Osteoblast (primary cell): ENCODE data around the gene C16orf96. TPM values are rescaled to one million over a fixed set of nuclear protein-coding genes. Genes with fewer than 3 reads are reported as not detected.

Source experiments
- DNase-seq: peaks from one replicate; pipeline ENCODE4 v3.0.0; 2011; ENCODE audit warnings: low spot score, mixed read lengths; ENCODE audit not compliant: insufficient read length; ENCODE audit errors: missing footprints
- H2AFZ ChIP-seq: 2 replicates; pipeline ENCODE4 v1.6.0; 2011; ENCODE audit warnings: mild to moderate bottlenecking, low read length
- H3K27ac ChIP-seq: 2 replicates; pipeline ENCODE4 v1.5.1; 2011; ENCODE audit warnings: mild to moderate bottlenecking, low read depth, low read length, moderate library complexity
- H3K27me3 ChIP-seq: 2 replicates; pipeline ENCODE4 v1.6.0; 2012; ENCODE audit warnings: mild to moderate bottlenecking, control low read depth, inconsistent platforms, low read length, moderate library complexity; ENCODE audit not compliant: insufficient read depth
- H3K36me3 ChIP-seq: 2 replicates; pipeline ENCODE4 v1.5.1; 2011; ENCODE audit warnings: mild to moderate bottlenecking, low read length, control low read depth, moderate library complexity; ENCODE audit not compliant: insufficient read depth
- H3K4me1 ChIP-seq: 2 replicates; pipeline ENCODE4 v1.5.1; 2011; ENCODE audit warnings: mild to moderate bottlenecking, low read length, control low read depth, moderate library complexity; ENCODE audit not compliant: insufficient read depth
- H3K4me2 ChIP-seq: 2 replicates; pipeline ENCODE4 v1.6.0; 2011; ENCODE audit warnings: mild to moderate bottlenecking, low read length; ENCODE audit not compliant: insufficient read depth
- H3K4me3 ChIP-seq: fragments of 200-600 bp; sonication (generic); 3 replicates; pipeline ENCODE4 v1.5.1; 2012; ENCODE audit warnings: mild to moderate bottlenecking, low read length, inconsistent platforms; ENCODE audit not compliant: insufficient read depth
- H3K79me2 ChIP-seq: 2 replicates; pipeline ENCODE4 v1.6.0; 2012; ENCODE audit warnings: mild to moderate bottlenecking, low read length, control low read depth, inconsistent platforms; ENCODE audit not compliant: insufficient read depth
- H3K9me3 ChIP-seq: 2 replicates; pipeline ENCODE4 v1.5.1; 2011; ENCODE audit warnings: low read depth, low read length, control low read depth
- H4K20me1 ChIP-seq: 2 replicates; pipeline ENCODE4 v1.6.0; 2012; ENCODE audit warnings: mild to moderate bottlenecking, low read length, control low read depth; ENCODE audit not compliant: insufficient read depth
- total RNA-seq: library from RNA; depleted of rRNA; stranded (reverse); fragments of >200 nt; gene quantifications from 2 replicates; pipeline ENCODE4 v1.2.3, GENCODE V29; 2012
- TF ChIP-seq, protein P1 (sequence below): IDR thresholded peaks from 2 replicates; pipeline ENCODE4 v1.5.1; 2011; ENCODE audit warnings: mild to moderate bottlenecking, low read depth, low read length, moderate library complexity; ENCODE audit errors: extremely low read depth

C16orf96 gene
- total RNA-seq, 1 donor: not detected

DNA sequence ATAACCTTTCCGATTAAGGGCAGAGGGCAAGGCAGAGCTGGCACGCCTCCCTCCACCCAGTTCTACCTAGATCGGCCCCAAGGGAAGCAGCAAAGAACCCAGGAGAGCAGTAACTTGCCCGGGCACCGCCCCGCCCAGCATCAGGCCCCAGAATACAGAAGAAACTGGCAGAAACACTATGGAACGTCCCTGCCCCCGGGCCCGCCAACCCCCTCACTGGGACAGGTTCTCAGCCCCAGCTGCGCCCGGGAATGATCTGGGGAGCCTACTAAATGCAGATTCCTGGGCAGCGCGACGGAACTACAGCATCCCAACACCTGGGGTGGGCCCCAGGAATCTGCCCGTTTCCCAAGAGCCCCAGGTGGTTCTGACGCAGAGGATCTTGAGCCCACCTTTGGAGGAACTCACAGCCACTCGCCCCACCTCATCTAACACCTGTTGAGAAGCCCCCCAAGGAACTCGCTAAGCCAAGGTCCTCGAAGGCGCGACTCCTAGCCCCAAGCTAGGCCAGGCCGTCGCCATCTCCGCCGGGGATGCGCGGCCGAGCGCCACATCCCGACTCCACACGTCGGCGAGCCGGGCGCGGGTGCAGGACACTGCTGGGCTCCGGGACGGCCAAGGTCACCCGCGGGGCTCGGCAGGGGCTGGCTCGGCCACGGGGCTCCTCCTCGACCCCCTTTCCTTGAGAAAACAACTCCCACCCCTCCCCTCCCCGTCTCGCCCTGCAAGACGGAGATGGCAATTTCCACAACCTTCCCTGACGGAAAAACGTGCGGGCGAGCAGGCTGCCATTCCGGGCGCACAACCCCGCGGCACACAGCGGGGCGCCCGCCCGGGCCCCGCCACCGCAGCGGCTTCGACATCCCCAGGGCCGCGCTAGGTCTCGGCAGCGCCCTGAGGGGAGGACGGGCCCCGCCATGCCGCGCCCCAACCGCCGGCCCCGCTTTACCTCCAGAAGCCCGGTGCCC, 18.5 kb upstream of the C16orf96 start:
- TF ChIP-seq, protein P1, sequence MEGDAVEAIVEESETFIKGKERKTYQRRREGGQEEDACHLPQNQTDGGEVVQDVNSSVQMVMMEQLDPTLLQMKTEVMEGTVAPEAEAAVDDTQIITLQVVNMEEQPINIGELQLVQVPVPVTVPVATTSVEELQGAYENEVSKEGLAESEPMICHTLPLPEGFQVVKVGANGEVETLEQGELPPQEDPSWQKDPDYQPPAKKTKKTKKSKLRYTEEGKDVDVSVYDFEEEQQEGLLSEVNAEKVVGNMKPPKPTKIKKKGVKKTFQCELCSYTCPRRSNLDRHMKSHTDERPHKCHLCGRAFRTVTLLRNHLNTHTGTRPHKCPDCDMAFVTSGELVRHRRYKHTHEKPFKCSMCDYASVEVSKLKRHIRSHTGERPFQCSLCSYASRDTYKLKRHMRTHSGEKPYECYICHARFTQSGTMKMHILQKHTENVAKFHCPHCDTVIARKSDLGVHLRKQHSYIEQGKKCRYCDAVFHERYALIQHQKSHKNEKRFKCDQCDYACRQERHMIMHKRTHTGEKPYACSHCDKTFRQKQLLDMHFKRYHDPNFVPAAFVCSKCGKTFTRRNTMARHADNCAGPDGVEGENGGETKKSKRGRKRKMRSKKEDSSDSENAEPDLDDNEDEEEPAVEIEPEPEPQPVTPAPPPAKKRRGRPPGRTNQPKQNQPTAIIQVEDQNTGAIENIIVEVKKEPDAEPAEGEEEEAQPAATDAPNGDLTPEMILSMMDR: no peak
- no peak overlapping the region for H3K27ac ChIP-seq
- DNase-seq: peak; percentile 83
- H2AFZ ChIP-seq: peak overlapping the region; percentile 53
- H3K36me3 ChIP-seq: no peaks in the 10 kb centered on the region
- no peaks in the 10 kb centered on the region for H4K20me1 ChIP-seq
- H3K79me2 ChIP-seq: peaks cover 29% of the 10 kb centered on the region
- H3K4me1 ChIP-seq: no peaks in the 10 kb centered on the region
- peak overlapping the region; percentile 80 for H3K4me3 ChIP-seq
- H3K27me3 ChIP-seq: peaks cover 12% of the 10 kb centered on the region
- peak overlapping the region; percentile 79 for H3K4me2 ChIP-seq
- H3K9me3 ChIP-seq: peaks cover 5% of the 10 kb centered on the region

DNA sequence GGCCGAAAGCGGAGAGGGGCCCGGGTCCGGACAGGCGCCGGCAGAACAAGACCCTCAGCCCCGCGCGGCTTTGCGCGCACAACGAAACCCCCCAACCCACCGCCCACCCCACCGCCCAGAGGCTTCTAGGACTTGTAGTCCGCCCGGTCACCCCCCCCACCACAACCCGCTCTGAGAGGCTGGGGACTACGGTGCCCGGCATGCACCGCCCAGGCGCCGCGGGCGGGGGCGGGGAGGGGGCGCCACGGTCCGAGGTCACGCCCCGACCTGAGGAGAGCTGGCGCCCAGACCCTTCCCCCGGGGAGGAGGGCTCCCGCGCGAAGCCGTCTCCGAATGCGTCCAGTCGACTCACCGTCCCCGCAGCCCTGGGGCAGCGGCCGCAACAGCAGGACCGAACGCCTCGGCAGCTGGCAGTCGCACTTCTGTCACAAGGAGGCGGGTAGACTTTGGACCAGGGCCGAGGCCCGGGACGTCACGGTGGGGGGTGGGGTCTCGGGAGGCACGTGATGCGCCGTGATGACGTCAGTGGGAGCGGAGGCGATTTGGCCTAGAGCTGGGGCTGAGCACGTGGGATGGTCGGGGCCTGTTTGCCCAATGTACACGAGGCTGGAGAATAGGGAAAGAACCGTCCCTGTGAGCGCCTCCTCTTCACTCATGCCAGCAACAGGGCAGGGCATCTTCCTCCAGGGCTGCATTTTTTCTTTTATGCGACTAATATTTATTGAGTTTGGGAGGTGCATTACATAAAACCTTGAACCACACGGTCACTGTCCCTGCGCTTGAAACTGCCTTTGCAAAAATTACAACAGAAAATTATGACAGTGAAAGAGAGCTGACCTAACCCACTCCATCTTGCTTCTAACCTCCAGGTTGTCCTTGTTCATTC, 17.5 kb upstream of the C16orf96 start, which contains the start of gene CDIP1:
TSS of gene CDIP1 (minus strand) at position 424 of the 886 bp plus-strand sequence. CDS start 24,643 bp downstream, outside the sequence.
- Histone ChIP-seq H3K4me3 (peak within 1 kb of the TSS; percentile 80), H2AFZ (peak within 1 kb of the TSS; percentile 78), H3K4me1 (no peaks in the 10 kb centered on the region), H3K9me3 (peaks cover 5% of the 10 kb centered on the region), H3K27me3 (peaks cover 12% of the 10 kb centered on the region), H3K36me3 (no peaks in the 10 kb centered on the region), H3K79me2 (peaks cover 29% of the 10 kb centered on the region), H4K20me1 (no peaks in the 10 kb centered on the region), H3K4me2 (peak within 1 kb of the TSS; percentile 79), H3K27ac (no peak within 1 kb of the TSS)
- DNase-seq: peak; percentile 98
- TF ChIP-seq, protein P1: no peak

DNA sequence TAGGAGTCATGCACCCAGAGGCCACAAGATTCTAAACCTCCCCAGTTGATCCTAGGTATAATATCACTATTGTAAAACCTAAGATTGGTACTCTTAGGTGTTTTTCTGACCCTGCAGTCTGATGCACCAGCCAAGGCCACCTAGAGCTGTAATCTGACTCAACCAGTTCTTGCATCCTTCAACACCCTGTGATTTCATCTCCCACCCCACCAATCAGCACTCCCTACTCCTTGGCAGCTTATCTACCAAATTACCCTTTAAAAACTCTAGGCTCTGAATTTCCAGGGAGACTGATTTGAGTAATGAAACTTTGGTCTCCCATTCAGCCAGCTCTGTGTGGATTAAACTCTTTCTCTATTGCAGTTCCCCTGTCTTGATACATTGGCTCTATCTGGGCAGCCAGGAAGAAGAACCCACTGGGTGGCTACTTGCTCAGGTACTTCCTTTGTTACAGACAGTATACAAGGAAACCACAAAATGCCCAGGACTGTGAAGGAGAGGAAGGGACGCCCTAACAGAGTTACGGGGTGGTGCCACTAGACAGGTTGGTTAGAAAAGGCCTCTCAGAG, 16.3 kb upstream of the C16orf96 start:
- no peak for DNase-seq
- H3K4me2 ChIP-seq: no peak overlapping the region
- H3K79me2 ChIP-seq: peaks cover 25% of the 10 kb centered on the region
- peaks cover 12% of the 10 kb centered on the region for H3K27me3 ChIP-seq
- no peaks in the 10 kb centered on the region for H3K4me1 ChIP-seq
- H3K36me3 ChIP-seq: no peaks in the 10 kb centered on the region
- no peak overlapping the region for H3K4me3 ChIP-seq
- H3K27ac ChIP-seq: no peak overlapping the region
- TF ChIP-seq, protein P1: no peak
- peaks cover 5% of the 10 kb centered on the region for H3K9me3 ChIP-seq
- no peak overlapping the region for H2AFZ ChIP-seq
- H4K20me1 ChIP-seq: no peaks in the 10 kb centered on the region
